NCI-H526 treated with DMSO at 0.1 percent for 48 hours (cell line): Measurements from ENCODE around the gene DNAJB6.

Experiments
- DNase-seq: peaks from one replicate; lab custom pipeline; 2025; lab: John Stamatoyannopoulos, UW

DNAJB6 gene

DNA sequence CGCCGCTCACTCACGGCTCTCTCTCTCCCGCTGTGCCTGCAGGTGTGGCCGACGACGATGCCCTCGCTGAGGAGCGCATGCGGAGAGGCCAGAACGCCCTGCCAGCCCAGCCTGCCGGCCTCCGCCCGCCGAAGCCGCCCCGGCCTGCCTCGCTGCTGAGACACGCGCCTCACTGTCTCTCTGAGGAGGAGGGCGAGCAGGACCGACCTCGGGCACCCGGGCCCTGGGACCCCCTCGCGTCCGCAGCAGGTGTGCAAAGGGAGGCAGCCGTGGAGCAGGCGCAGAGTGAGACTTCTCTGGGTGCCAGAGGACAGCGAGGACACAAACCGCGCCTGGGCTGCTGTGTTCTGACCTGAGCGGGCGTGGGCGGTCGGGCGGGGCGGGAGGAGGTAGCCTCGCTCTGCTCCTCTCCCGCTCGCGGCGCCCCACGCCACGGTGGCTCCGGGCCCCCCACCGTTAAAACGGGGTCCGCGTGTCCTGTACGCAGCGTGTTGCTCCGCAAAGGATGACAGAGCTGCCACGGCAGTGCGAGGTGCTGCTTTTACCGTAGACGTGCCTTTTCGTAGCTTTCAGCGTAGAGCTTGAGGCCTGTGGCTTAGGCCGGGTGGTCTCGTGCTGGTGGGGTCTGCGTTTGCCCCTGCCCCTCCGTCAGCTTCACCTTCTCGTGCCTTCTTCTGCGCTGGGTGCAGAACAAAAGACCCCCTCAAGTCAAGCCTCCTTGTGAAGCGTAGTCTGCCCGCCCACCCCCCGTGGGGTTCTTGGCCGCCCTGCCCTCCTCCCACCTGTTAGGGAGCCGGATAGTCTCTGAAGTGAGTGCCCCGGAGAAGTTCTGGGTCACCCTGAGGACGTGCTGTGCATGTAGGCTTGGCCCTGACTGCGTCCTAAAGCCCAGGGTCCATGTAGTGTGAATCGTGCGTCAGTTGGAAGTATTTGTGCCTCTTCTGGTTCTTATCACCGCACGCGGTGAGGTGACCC lies 73.2 kb downstream of the DNAJB6 start:
- no peak for DNase-seq

GRCh38 chr7:157410831-157411556 lies 74.2 kb downstream of the DNAJB6 start:
- no peak for DNase-seq

GRCh38 chr7:157411580-157411979 lies 74.8 kb downstream of the DNAJB6 start:
- DNase-seq = peak; percentile 27

DNA sequence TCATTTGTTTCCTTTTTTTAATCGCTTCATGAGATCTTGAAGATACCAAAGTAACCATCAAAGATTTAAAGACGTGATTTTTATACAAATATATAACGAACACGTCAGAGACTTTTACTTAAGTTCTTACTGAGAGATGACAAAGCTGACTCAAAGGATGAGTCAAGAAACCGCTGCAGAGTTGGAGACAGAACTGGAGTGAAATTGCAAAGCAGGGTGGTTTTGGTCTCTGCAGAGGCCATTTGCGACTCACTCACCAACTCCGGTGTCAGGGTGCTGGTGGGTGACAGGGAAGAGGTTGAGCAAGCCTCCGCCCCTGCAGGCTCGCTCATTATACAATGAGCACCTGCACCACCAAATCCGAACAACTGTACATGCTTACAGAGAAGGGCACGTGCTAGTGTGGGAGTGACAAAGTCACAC lies 75.2 kb downstream of the DNAJB6 start:
- DNase-seq = no peak

GRCh38 chr7:157412491-157413180 lies 75.8 kb downstream of the DNAJB6 start:
- no peak for DNase-seq

GRCh38 chr7:157413881-157414701 lies 77.3 kb downstream of the DNAJB6 start:
- DNase-seq = no peak

- no peak for DNase-seq
Measured at GRCh38 chr7:157414702-157415096, 77.9 kb downstream of the DNAJB6 start.

GRCh38 chr7:157415486-157415885 lies 78.7 kb downstream of the DNAJB6 start:
- no peak for DNase-seq

GRCh38 chr7:157416011-157416410 lies 79.2 kb downstream of the DNAJB6 start:
- no peak for DNase-seq

DNA sequence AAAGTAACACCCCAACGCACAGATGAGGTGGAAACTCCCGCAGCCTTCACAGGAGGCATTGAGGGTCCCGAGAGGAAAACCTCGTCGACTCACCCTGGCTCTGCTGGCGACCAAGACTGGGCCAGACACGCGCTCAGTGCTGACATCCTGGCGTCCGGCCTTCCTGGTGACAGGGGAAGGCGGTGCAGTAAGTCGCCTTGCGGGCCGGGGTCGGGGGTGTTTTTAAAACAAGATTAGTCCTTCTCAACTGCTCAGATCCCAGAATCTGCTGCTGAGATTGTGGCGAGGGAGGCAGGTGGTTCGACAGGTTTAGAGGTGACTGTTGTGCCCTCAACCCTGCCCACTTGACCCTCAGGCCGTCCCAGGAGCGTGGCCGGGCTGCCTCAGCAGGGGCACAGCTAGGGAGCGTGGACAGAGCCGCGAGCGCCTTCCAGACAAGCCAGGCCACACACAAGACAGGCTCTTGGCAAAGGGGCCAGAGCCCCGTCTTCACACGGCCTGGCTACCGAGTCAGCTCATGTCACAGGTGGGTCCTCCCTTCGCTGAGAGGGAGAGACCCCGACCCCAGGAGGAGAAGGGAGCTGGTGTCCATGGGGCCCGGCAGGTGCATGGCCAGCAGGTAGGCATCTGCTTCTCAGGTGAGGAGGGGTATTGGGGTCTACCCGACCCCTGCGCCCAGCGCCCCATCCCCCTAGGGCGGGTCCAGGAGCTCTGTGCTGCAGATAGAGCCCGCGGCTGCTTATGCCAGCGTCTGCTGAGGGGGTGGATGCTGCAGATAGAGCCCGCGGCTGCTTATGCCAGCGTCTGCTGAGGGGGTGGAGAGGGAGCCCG lies 81.6 kb downstream of the DNAJB6 start:
- no peak for DNase-seq

DNA sequence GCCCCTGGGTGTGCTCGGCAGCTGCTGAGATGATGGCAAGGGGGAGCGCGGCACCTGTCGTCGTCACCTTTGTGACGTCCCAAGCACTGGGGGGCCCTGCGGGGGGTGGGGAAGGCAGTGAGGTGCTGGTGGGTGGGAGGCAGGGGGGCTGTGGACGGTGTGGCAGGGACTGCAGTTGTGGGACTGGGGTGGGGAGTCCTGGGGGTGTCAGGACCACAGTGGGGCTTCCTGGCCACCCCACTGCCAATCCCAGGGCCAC lies 82.2 kb downstream of the DNAJB6 start:
- no peak for DNase-seq

DNA sequence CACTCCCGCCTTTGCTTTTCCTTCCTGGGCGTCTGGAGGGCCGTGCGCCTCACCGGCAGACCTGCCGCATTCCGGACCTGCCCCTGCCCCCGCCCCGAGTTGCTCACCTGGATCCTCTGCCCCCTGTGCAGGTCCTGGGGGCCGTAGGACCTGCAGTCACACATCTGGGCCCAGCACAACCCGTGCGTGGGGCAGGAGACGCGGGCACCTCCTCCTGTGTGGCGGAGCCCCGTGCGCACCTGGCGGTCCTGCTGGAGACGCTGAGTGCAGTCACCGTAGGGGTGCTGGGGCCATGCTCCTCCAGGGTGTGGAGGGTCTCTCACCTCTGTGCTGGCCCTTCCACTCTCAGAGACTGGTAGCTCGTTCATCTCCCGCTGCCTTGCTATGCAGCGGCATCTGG lies 85.5 kb downstream of the DNAJB6 start:
- no peak for DNase-seq

DNA sequence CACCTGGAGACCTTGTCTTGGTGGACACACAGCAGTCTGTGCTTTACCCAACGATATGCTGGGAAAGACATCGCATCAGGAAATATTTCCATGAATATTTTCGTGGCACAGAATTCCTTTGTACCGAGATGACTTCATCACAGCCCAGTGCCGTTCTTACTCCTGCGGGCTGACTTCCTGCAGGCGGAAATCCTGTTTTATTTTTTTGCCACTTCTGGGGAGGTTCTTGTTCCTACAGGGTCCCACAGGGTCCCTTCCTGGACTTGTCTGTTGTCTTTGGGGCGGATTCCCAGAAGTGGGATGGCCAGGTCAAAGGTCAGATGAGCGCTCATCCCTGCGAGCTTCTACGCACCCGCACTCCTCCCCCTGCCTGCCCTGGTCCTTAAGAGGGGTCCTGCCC lies 86.5 kb downstream of the DNAJB6 start:
- DNase-seq = no peak

- no peak for DNase-seq
Measured at GRCh38 chr7:157423886-157424565, 87.2 kb downstream of the DNAJB6 start.

DNA sequence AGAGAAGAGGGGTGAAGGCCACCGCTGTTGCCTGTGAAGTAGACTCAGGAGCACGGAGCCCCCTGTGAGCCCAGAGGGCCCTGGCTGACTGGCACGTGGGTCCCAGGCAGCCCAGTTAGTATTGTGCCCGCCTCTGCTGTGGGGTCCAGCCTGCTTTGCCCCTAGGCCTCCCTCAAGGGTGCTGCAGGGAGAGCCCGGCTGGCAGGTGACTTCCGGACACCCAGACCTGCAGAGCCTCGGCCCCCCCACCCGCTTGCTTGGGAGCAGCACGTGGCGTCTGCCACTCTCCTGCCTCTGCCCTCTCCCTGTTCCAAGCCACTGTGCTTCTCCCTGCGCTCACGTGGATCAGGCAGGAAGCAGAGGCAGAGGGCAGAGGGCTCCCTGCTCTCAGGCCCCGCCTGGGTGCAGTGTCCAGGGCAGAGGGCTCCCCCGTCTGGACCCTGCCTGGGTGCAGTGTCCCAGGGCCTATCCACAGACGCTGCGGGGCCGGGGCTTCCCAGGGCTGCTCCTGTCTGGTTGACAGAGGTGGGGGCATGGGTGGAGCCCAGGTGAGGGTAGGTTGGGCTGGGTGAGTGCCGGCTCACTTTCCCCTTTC lies 88.4 kb downstream of the DNAJB6 start:
- DNase-seq = no peak

DNA sequence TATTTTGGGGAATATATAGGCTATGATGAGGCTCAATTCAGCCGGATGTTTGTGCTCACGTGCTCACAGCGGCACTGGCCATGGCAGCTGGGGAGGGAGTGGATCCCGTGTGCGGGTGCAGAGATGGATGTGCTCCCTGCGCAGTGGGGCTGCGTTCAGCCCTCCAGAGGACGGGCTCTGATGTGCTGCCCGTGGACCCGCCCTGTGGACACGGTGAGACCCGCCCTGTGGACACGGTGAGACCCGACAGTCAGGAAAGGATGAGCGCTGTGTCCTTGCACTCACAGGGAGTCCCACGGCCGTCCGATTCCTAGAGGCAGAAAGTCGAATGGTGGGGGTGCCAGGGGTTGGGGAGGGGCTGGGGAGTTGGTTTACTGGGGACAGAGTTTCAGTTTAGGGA lies 89.0 kb downstream of the DNAJB6 start:
- DNase-seq = no peak

- DNase-seq = no peak
Measured at GRCh38 chr7:157426463-157427301, 89.9 kb downstream of the DNAJB6 start.

DNA sequence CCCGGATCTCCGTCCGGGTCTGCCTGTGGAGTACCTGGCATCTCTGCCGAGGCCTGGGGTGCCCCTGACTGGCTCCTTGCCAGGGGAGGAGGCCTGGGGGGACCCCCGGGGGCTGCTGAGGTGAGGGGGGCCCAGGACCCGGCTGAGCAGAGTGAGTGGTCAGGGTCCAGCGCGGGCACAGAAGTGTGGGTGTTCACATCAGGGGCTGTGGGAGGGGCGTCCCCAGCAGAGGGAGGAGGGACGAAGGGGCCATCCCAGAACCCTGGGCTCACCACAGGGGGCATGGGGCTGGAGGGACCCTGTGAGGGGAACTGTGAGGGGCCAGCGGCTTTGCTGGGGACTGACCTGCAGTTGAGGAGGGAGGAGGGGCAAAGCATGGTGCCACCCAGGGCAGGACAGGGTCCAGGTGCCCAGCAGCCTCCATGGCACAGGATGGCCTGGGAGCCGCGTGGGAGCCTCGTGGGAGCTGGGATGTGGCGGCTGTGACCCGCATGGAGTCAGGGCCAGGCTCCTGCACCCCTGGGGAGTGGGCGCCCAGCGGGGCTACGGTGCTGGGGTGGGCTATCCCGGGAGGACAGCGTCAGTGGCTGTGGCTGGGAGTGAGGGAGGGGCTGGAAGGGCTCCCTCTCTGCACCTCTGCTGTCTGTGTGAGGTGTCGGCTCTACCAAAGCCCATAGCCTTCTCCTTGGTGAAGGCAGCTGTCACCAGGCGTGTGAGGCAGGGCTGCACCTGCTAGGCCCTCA lies 91.2 kb downstream of the DNAJB6 start:
- no peak for DNase-seq
